Stimulated activated CD8-positive, alpha-beta memory T cell treated with anti-CD3 and anti-CD28 coated beads, Interleukin-15, amount 100 ng/mL, for 4 hours (primary cell): ENCODE results near the gene ICE2.

Source experiments
- DNase-seq, 2 donors: peaks; one replicate each; pipeline ENCODE4 v3.0.0-alpha.2; 2020; ENCODE audit warnings: low read depth in 2 of 2

ICE2 gene

GRCh38 chr15:60370105-60370868, 108.7 kb downstream of the ICE2 start:
- DNase-seq: no peak

- DNase-seq: no peak
Measured at GRCh38 chr15:60369696-60370095, 109.2 kb downstream of the ICE2 start.
